HG03060 (cell line): ENCODE measurements around the gene TRPM3.

Source experiments
- ATAC-seq: cut with Tn5 transposase; IDR thresholded peaks from one replicate; pipeline ENCODE4 v1.9.1; 2021; ENCODE audit warnings: low read depth, moderate number of reproducible peaks; ENCODE audit not compliant: unreplicated experiment

The TRPM3 gene

DNA sequence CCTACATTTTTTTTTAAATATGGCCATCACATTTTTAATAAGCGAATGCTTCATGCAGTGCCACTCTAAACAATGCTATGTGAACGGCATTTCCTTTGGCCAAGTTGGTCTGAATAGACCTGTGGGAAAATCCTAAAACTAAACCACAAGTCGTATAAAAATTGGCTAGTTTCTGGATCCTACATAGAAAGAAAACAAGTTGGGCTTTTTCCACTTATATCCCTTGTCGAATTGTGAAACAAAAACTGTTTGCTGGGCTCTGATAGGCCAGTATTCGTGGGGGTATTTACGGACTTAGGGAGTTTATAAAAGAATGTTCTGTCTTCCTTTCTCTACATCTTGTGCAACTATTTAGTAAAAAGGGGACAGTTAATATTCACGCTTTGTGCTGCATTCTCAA is 553.9 kb downstream of the TRPM3 start:
- no peak for ATAC-seq

DNA sequence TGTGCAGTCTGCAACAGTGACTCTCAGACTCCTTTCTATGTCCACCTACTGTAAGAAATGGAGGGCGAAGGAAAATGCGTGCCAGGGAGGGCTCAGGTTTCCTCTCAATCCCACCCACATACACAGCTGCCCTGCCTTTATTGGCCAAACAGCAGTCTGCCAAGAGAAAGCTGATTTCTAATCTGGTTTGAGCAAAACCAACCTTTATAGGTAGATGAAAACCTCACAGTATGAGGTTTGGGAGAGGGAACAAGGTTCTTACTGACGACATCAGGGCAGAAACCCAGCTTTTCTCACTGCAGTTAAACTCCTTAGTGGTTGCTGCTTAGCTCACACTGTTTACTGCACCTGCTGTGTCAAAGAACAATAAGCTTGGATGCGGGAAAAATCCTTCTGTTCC is 554.7 kb downstream of the TRPM3 start:
- ATAC-seq: no peak

DNA sequence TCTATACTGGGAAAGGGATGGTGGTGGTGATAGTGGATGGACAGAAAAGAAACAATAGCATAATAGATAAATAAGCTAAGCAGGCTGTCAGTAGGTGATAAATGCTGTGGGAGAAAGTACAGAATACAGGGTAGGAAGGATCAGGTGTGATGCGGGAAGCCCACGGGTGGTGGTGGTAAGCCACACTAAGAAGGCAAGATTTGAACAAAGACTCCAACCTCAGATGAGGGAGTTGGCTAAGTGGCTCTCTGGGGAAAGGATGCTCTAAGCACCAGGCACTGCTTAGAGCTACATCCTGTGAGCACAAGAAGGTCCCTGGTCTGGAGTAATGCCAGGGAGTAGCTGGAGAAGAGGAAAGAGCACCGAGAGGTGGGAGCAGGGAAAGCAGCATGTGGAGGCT is 555.4 kb downstream of the TRPM3 start:
- no peak for ATAC-seq

DNA sequence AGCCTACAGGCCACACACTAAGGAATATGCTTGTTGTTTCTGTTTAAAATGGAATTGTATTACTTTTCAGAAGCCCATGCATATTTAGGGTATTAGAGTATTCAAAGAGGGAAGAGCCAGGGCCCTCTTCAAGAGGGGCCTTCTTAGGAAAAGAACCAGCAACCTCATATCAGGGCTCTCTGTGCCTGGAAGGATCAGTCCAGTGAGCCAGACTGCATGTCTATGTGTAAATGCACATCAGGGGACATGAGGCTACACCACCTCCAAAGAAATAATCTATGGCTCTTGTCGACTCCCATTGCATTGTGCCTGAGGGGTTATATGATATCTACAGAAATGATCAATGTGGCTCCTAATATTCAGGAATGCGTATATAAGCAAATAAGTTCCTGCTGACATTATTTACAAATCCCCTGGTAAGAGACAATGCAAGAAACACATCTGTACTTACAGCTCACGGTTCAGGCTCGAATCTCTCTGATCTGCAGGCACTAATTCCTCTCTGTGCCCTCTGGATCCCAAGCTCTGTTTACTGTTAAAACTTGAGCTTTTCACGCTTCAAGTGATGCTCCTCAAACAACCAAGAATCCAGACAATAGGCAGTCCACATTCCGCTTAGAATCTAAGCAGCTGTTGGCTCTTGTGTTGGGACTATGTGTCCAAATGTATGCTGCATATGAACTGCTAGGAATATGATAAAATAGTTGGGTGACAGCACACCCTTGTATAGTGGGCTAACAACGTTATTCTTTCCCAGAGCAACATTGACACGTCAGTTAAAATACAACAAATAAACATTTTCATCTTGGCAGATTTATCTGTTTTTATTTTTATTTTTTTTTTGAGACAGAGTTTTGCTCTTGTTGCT is 556.7 kb downstream of the TRPM3 start:
- no peak for ATAC-seq

DNA sequence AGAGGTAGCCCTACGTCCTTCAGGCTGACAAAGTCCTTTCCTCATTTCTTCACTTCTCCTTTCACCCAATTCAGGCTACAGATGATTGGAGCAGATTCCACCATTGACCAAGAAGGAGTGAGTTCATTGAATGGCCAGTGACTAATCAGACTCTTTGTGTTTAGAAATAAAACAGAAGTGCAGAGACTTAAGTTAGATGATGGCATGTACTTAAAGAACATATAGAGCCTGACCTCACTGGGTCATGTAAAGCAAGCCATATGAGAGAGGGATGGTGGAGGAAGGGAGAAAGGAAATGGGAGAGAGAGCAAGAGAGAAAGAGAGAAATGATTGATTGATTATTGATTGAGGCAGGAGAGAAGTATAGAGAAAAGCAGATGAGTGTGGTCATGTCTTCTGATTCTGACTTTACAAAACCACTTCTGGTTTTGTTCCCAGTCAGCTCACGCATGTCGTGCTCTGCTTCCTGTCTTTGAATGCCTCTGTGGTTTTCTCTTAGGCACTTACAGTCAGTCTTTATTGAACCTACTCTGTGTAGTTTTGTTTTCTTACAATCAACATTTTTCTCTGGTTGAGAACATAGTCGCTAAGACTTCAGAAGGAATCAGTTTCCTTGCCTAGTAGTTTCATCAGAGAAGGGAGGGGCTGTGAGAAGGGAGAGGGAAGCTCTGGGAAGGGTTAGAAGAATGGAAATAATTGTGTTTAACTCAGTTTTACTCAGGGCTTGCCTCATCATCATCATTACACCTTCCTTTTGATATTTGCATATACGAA is 557.8 kb downstream of the TRPM3 start:
- ATAC-seq: peak; percentile 96

DNA sequence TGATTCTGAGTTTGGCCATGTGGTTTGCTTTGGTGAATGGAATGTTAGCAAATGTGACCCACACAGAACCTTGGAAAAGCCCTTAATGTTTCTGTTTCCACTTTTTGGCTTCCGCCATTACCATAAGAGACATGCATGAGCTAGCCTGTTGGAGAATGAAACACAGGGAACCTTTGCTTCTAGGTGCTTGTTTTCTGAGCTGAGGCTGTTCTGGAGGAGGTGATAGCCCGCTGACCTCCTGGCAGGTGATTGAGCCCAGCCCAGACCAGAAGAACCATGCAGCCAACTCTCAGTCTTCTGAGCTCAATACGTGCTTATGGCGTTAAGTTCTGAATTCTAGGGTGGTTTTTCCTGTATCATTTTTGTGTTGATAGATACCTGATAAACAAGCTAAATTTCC is 558.4 kb downstream of the TRPM3 start:
- ATAC-seq: no peak

DNA sequence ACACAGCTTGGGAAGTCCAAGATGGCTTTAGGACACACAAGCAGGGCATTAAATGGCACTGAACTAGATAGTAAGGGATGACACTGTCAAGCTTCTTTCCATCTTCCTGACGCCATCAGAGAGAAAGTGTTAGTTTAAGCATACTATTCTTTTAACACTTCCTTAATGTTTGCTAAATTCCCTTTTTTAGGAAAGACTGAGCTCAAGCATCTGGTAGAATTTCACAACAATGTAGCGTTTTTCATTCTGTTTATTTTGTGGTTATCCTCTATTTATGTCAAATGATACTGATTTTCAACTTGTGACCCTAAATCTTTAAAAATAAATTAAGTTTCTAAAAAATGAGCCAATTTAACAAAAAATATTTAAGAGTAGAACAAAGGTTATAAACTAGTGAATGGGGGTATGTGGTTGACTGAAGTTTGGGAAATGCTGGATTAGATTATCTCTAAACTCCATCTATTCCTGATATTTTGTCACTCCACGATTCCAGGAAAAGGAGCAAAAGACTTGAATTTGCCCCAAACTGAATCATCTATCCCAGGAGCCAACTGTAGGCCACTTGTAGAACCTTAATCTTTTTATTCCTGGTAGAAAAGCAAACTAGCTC is 559.5 kb downstream of the TRPM3 start:
- no peak for ATAC-seq

DNA sequence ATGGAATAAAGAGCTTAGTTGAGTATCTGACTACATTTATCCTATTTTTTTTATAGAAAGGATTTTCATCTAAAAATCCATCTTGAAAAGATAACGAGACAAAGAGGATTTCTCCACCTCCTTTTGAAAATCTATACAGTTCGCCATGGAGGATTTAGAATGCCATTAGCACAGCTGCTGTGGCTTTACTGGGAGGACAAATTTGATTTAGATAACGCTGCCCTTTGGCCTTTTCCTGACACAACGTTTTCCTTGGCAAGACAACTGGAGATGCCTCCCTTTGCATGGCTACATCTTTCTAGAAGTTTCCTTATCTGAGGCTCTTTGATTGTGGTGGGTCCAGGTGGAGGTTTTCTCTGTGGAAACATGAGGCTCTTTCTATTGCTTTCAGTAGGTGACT is 560.3 kb downstream of the TRPM3 start:
- no peak for ATAC-seq

DNA sequence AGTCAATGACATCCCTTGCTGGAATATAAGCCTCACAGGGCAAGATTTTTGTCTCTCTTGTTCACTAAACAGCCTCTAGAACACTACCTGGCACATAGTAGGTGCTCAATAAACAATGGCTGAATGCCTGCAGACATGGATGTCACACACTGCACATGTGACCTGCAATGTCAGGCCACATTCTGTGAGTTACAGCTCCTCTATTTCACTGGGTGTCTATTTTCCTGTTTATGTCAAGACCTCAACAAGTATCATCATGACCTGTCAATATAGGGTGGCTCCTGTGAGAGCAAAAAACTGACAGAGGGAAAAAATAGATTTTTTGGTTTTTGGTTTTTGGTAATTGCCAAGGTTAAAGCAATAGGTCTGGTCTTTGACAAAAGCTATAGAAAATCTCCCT is 562.3 kb downstream of the TRPM3 start:
- ATAC-seq: no peak

DNA sequence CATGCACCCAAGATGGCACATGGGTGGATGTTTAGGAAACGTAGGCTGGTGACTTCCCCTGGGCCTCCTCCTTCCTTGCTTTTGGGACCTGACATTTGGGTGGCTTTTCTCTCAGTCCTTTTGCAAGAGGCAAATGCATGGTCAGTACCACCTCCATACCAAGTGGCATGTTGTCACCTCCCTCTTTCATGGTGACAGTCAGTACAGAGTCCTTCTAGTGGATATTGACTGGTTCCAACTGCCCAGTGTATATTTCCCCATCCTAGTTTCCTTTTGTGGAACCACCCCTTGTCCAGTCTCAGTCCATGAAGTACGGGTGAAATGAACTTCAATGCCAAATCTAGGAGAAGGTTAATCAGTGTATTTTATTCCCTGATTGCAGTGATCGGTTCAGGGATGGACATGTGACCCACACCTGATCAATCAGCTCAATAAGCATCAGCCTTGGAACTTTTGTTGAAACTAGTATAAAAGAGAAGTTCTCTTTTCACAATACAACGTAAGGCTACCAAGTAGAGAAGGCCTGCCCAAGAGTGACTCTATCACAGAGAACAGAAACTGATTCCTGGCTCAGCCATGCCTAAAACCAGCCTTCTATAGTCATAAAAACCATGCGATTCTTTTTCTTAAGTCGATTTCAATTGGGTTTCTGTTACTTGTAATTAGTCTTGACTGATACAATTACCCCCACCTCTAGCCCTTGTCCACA is 563.6 kb downstream of the TRPM3 start:
- ATAC-seq: peak; percentile 98

DNA sequence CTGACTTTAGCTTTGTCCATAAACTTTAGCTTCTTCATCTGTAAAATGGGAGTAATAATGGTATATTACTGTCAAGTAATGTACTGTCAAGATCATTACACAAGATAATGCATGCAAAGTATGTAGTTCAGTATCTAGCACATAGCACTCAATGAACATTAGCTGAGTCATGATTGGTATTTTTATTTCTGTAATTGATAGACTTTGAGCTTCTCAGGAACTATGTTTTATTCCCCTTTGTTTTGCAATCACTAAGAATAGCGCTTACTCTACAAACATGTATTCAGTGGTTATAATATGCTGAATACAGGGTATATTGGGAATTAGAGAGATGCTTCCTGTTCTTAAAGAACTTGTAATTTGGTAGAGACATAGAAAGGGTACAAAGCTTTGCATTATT is 564.6 kb downstream of the TRPM3 start:
- ATAC-seq: no peak

DNA sequence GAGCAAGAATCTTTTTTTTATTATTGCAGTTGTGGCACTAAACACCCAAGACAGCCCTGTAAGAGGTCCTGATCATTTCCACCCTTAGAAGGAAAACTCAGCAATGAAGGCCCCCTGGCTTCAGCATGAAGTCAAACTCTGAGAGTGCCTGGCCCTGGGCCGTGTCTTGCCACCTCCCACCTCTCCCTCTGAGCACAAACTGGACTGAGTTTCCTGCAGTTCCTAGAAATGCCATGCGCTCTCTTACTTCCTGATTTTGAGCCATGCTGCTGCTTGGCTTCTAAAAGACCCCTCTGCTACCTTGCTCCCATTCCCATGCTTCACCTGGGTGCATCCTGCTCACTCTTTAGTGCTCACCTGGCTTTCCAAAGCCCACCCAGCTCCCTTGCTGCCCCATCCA is 566.5 kb downstream of the TRPM3 start:
- no peak for ATAC-seq

DNA sequence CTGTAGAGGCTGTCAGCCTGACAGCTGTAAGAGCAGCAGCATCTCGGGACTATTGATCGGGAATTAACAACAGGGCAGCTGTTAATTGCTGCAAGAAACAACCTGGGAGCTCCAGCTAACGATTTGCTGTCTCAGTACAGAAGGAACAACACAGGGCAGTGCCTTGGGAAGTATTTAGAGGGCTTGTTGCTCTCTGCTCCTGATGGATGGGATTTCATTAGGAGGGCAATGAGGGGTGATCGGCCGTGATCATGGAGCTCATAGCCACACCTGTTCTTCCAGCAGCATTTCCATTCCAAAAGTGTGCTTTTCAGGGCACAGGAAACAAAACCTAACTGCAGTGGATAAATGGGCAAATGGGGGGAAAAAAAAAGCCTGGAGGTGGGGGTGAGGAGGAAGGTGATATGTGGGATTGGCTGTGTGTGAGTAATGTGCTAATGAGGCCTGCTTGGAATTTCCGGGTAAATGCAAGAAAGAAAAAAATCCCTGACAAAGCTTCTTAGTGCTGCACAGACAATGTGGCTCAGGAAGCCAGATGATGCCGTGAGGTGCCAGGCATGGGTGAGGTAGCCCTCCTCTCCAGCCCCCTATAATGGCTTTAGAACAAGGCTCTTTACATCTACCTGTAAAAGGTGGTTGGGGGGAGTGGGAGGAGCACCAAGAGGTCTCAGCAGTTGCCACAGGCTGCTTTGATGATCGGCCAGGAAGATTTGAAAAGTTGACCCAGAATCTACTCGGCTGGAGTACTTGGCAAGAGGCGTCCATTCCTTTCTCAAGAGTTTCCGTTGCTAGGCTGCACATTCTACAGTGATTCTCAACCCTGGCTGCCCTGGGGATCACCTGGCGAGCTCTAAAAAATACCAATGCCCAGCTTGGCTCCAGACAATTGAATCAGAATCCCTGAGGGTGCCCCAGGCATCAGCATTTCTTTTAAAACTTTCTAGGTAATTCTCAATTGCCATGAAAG is 567.4 kb downstream of the TRPM3 start:
- ATAC-seq: no peak

DNA sequence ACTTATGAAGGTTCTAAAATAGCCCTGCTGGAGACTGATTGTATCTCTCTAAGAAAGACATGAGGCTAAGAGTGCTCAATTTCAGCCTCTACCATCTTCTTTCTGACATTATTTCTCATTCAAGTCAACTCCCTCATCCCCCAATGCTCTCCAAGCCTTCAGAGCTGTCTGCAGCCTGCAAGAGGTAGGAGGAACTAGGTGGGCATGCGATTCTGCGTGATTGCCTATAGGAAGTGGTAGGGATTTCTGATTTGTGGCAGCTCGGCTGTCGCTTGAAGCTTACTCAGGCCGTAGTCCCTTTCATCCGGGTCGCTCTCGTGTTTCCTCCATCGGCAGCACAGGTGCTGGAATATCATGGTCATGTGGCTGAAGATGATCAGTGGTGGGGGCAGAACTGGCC is 568.9 kb downstream of the TRPM3 start:
- ATAC-seq: no peak

DNA sequence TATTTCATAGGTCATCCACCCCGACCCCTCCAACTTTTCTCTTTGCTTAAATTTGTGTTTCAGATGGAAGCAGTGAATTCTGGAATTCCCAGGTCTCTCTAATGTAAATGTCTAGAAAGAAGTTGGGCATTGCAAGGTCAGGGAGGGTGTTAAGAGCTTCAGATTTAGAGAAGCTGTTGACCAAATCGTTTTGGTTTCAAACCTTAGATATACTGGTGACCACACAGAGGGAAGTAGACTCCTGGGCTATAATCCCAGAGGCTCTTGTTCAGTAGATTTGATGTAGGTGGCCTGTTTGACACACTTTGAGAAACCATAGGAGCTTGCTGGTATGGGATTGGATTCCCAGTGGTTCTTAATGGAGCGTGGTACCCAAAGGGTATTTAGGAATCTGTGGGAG is 569.6 kb downstream of the TRPM3 start:
- ATAC-seq: no peak

DNA sequence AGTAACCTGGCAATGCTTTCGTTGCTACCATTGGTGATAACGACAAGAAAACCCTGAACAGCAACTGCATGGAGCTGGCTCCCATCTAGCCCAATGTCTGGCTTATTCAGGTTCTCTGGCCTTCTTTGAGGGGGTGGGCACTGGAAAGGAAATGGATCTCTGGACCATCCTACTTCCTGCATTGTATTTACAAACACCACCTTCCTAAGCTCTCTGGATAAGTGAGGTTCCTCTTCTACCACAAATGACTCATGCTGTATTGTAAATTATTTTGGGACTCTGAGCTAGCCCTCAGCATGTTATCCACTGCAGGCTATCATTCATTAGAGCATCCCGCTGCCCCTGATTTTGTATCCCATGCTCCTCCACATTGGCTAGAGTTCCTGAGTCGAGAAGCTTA is 570.0 kb downstream of the TRPM3 start:
- ATAC-seq: no peak

DNA sequence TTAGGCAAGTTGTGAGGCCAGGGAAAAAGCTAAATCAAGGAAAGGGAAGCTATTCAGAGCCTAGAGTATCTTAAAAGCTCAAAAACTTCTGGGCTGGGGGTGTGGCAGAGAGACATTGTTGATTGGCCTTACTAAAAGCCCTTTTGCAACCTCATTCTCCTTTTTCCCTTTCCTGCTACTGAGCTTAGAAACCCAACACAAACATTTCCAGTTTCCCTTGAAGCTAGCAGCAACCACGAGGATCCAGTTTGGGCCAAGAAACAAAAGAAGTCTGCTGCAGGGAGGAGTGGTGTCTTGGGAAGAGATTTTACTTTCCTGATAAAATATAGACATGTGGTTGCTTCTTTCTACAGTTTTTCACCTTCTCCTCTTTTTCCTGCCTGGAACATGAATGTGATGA is 571.5 kb downstream of the TRPM3 start:
- ATAC-seq: no peak

DNA sequence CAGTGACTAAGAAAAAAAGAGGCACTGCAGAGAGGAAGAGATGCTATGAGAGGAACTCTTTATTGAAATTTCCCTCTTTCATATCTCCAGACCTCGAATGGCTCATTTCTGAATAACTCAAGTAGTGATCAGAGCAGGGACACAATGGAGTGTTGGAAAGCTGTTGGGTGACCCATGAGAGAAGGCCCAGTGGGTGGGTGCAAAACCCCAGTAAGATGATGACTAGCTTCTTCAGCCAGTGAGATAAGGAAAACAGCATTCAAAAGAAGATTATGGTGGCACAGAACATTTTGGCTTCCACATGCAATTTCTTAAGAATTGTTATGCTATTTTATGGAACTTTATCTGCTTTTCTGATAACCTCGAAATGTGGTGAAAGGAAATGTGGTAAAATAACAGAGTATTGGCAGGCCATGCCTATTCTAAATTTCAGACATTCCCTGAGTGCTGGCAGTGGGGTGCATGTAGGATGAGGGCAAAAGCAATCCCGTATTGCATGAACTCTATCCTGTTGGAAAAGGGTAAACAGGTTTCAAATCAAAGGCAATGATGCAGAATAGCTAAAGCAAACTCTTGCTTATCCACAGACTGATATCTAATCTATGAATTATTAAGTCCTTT is 579.0 kb downstream of the TRPM3 start:
- ATAC-seq: no peak

DNA sequence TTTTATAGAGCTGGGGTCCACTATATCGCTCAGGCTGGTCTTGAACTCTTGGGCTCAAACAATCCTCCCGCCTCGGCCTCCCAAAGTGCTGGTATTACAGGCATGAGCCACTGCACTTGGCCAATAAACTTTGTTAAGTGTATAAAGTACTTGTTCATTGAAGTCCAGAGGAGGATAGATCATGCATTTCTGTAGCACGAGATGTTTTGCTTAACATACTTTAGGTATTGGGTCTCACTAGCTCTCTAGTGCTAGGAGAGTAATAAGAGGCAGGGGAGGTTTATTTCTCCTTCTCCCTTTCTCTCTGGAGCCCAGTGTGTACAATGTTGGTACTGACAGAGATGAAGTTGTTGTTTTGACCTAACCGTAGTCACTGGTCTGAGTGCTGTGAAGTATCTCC is 581.4 kb downstream of the TRPM3 start:
- no peak for ATAC-seq
